CD4-positive, alpha-beta T cell treated with Interleukin-6 for 4 hours (primary cell): Measurements from ENCODE around the gene STYX.
A peak's percentile ranks its signal among the peaks of the same experiment; 100 is the strongest.
"Not testable (repeated sequence)": the region's sequence is repeated elsewhere in the genome, so short reads cannot be mapped to it uniquely, and the experiment has no call there.

ENCODE experiments used
- DNase-seq: peaks from one replicate; pipeline ENCODE4 v3.0.0-alpha.2; 2020; ENCODE audit warnings: mixed read lengths

The STYX gene

DNA sequence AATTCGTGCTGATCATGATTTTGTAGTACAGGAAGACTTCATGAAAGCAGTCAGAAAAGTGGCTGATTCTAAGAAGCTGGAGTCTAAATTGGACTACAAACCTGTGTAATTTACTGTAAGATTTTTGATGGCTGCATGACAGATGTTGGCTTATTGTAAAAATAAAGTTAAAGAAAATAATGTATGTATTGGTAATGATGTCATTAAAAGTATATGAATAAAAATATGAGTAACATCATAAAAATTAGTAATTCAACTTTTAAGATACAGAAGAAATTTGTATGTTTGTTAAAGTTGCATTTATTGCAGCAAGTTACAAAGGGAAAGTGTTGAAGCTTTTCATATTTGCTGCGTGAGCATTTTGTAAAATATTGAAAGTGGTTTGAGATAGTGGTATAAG lies 2.5 kb upstream of the STYX start:
- not testable (repeated sequence) for DNase-seq

DNA sequence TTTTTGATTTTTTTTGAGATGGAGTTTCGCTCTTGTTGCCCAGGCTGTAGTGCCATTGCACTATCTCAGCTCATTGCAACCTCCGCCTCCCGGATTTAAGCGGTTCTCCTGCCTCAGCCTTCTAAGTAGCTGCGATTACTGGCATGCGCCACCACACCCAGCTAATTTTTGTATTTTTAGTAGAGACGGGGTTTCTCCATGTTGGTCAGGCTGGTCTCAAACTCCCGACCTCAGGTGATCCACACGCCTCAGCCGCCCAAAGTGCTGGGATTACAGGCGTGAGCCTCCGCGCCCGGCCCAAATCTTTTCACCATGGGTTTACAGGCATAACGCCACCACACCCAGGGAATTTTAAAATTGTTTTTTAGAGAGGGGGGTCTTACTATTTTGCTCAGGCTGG lies 931 bp upstream of the STYX start:
- not testable (repeated sequence) for DNase-seq

DNA sequence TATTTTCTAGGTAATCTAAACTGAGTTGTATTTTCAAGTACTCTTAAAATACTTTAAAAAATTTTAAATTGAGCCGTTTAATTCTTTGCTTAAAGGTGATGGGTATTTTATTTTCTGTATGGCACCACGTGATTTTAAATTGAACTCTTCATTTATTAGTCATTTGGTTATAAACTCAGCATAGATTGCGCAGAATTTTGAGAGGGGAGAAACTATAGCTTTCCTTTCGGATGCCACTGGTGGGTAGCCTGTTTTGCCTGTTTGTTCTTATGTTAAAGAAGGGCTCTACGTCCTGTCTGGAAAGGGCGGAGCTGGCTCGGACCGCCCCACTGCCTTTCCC lies 411 bp upstream of the STYX start:
- no peak for DNase-seq

DNA sequence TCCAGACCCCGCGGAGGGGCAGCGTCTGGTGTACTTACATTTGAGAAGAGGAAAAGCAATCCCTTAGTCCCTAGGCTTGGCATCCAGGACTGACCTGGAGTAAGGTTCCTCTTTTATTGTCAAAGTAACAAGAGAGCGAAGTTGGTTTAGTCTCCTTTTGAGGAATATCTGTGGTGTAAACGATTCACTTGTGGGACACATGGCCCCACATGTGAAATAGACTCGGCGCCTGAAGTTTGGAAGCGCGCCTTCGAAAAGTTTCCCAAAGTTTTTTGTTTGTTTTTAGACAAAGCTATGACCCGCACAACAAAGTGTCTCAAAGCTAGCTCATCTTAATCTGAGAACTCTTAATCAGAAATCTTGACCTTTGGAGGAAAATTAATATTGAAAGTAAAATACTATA lies 744 bp downstream of the STYX start:
- no peak for DNase-seq

DNA sequence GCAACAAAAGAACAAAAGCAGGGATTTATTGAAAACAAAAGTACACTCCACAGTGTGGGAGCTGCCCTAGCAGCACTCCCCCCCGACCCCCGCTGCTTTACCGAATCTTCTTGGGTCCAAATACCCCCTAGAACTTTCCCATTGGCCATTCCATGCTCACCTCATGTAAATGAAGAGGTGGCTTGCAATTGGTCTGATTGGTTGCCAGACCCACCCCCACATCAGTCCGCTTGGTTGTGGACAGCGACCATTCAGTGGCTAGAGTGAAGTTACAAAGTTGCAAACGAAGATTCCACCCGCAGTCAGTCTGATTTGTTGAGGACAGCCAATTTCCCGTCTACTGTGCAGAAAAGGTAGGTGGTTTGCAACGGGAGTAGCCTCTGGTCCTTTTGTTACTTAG lies 3.9 kb downstream of the STYX start:
- no peak for DNase-seq

DNA sequence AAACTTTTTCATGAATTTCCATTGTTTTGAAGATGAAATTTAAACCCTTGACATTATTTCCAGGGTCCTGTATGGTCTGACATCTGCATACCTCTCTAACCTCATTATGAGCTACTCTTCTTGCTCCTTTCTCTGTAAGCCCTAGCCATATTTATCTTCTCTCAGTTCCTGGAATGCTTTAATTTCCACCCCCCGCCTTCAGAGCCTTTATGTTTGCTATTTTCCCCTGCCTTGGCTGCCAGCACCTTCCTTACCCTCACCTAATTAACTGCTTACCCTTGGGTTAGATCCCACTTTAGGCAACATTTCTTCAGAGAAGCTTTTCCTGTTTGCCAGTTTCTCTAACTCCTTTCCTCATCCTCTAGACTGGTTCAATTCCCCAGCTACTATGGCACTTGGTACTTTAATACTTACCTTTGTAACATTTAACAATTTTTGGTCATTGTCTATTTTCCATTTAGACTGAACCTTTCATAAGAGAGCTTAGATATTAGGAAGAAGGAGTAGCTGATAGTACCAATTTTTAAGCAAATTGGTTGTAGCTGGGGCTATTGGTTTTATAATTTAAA lies 6.0 kb downstream of the STYX start:
- DNase-seq: no peak

DNA sequence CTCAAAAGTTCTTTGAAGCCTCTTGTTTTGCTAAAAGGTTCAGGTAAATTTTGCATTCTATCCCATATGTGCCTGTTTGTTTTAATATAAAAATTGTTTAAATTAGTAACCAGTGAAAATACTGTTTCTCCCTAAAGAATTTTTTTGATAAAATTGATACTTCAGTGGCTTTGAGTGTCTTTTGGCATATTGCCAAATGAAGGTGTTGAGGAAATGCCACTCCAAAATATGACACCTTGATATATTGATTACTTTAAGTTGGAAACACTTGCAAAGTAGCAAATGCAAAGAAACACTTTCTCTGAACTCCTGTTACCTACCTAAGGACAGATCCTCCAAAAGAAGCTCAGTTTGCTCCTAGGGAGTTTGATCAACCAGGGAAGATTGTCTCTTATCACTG lies 8.4 kb downstream of the STYX start:
- DNase-seq: no peak

DNA sequence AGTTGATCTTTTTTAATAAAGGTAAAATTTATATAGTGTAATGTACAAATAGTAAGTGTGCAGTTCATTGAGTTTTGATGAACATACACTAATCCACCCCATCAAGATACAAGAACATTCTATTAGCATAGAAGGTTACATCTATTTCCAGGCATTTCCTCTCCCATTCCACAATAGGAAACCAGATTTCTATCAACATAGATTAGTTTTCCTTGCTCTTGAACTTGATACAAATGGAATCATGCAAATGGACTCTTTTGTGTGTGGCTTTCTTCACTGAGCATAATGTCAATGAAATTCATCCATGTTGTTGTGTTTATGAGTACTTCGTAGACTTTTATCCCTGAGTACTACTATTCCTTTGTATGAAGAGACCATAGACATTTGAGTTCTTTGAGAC lies 10.8 kb downstream of the STYX start:
- DNase-seq: no peak

DNA sequence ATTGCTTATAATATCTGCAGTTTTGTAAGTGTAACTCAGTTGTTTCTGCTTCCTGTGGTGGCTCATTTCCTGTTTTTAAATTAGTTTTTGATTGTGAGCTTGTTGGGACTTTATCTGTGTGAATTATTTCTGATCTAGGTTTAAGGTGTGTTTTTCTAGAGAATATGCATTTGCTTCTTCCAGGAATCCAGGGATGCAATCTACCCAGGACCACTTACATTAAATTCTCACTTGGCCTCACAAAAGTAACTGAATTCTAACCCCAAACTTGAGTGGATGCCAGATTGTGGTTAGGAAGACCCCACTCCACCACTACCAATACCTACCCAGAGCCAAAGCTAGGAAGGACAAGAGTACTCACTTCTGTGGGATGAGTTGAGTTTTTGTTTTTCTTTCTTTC lies 11.9 kb downstream of the STYX start:
- peak; percentile 11 for DNase-seq

DNA sequence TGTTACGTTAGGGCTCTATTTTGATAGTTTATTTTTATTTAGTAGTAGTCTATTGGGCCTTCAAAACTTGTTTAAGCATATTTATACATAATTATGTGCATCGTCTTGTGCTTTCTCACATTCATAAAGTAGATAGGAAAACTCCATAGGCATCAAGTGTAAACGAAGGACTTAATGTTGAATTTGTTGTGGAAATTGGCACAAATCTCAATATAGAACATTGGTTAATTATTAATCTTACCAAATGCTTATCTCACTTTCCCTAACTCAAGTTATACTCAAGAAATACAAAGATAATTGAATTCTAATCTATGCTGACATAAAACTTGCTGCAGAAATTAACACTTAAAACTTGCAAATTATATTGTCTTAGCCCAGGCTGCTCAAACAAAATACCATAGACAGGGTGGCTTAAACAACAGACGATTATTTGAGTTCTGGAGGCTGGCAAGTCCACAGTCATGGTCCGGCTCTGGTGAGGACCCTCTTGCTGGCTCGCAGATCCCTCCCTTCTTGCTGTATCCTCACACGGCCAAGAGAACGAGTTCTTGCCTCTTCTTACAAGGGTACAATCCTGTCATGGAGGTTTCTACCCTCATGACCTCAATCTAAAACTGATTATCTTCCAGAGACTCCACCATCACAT lies 18.8 kb downstream of the STYX start:
- DNase-seq: no peak

DNA sequence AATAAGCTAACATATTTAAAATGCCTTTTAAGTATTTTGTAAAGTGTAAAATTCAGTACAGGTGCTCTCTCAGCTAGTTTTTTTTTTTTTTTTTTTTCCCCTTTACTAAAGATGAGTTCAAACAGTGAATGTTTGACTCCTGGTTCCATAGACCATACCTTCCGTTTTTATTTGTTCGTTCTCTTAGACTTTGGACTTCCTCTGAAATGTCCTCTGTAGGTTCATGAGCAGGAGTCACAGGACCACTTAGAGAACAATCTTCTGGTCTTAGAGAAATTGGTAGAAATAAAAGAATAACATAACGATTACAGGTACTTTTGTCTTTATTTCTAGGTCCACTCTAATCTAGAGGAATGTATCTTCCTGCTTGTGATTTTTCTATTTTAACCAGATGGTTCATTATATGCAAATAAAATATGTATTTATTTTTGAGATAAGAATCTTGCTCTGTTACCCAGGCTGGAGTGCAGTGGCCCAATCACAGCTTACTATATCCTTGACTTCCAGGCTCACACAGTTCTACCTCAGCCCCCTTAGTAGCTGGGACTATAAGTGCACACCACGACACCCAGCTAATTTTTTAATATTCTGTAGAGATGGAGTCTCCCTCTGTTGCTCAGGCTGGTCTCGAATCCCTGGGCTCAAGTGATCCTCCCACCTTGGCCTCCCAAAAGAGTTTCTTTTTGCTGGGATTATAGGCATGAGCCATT lies 25.8 kb downstream of the STYX start:
- no peak for DNase-seq

DNA sequence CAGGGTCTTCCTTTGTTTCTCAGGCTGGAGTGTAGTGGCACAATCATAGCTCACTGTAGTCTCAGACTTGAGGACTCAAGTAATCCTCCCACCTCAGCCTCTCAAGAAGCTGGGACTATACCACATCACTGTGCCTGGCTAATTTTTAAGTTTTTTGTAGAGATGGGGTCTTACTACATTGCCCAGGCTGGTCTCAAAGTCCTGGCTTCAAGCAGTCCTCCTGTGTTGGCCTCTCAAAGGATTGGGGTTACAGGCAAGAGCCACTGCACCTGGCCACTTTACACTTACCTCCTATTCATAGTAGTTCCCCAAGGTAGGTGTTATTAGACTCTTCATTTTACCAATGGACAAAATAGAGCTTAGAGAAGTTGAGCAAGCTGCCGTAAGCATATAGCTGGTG lies 29.2 kb downstream of the STYX start:
- DNase-seq: no peak

DNA sequence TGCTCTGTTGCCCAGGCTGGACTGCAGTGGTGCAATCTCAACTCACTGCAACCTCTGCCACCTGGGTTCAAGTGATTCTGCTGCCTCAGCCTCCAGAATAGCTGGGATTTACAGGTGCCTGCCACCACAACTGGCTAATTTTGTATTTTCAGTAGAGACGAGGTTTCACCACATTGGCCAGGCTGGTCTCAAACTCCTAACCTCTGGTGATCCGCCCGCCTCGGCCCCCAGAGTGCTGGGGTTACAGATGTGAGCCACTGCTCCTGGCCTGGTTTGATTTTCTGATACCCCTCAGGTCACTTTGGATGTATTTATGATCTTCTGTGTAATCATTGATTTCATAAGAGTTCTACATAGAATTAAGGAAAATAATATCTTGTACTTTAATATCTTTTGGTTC lies 33.0 kb downstream of the STYX start:
- DNase-seq: not testable (repeated sequence)

DNA sequence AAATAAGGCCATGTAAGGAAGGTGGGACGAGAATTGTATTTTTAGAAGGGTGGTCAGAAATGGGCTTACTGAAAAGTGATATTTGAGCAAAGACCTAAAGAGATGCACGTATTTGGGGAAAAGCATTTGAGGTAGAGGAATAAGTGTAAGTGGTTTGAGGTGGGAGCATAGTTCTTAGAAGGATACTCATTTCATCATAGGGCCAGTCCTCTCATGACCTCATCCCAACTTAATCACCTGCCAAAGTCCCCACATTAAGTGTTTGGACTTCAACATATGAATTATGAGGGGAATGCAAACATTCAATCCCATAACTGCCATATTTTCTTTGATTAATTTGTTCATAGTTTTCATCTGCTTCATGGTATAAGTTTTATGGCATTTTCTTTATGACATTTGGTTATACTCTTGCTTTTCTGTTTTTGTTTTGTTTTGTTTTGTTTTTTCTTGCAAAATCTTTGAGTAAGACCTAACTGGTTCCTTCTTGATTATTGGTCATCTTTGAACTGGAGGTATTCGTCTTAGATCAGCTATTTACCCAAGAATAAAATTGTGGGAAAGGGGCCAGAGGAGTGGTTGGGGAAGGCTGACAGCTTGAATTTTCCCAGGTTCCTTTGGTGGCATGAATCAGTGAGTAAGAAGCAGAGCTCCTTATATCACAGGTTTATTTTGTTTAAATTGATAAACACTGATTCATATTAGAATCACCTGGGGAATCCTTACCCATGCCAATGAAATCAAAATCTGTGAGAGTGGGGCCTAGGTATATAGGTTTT lies 37.3 kb downstream of the STYX start:
- DNase-seq: no peak

DNA sequence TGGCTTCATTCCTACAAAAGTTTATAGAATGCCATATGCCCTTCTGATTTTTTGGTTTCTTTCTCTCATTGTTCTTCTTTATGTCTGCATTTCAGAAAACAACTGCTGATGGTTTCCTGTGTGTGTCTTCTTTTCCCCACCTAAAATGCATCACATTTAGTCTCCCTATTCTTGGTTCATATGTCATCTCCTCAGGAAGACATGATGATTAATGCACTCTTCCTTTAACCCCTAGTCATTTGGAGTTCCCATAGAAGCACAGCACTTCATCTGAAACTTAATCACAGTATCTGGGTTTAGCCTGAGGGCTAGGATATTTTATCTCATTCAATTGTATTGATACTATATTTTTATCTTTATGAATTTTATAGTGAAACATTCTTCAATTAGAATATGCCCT lies 39.9 kb downstream of the STYX start:
- no peak for DNase-seq

DNA sequence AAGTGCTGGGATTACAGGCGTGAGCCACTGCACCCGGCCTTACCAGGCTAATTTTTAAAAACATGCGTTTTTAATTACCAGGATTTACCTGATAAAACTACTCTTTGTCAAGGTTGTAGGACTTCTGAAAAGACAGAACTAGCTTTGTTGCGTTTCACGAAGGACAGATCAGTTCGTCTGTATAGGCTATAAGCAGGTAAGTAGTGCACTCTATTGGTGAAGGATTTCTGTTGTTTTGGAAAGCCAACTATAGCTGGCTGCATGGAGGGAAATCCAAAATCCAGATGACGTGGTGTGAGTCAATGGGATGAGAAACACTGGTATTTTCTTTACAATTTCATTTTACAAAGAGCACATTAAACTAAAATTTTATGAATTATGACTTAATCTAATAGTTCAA lies 46.9 kb downstream of the STYX start:
- DNase-seq: no peak

DNA sequence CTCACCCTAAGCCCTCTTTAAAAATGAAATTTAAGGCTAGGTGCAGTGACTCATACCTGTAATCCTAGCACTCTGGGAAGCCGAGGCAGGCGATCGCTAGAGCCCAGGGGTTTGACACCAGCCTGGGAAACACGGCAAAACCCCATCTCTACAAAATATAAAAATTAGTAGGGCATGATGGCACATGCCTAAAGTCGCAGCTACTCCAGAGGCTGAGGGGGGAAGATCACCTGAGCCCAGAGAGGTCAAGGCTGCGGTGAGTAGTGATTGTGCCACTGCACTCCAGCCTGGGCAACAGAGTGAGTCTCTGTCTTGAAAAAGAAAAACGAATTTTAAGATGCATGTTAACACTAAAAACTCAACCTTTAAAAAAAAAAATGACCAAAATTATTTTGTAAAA lies 48.7 kb downstream of the STYX start:
- DNase-seq: no peak

DNA sequence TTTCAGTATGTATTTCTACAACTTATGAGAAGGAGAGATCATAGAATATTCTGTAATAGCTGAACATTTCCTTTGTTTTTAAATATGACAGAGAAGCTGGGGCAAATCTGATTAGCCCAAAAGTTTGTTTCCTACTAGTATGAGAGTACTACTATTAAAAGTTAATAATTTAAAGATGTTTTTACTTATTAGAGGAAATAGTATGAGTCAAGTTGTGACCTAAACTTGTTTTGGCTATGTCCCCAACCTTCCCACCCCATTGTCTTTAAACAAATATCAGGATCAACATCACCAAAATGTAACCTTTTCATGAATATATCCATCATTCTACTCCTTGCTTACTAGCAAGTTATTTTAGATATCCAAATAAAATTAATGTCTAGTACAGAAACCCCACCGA lies 50.9 kb downstream of the STYX start:
- DNase-seq: no peak

DNA sequence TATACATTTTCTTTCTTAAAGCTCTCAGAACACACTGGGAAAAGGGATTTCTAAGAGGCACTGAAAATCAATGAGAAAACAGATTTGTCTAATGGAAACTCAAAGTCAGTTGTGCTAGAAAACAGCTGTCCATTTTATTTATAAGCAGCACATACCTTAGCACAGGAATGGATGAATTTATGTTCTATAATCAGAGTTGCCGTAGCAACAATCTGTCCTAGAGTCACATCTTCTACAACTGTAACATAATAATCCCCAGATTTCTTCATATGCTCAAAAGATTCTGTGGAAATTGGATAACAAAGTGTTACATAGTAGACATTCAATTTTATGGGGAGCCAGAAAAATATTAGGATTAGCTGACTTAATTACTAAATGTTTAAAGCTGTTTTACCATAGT lies 51.7 kb downstream of the STYX start:
- DNase-seq: no peak

DNA sequence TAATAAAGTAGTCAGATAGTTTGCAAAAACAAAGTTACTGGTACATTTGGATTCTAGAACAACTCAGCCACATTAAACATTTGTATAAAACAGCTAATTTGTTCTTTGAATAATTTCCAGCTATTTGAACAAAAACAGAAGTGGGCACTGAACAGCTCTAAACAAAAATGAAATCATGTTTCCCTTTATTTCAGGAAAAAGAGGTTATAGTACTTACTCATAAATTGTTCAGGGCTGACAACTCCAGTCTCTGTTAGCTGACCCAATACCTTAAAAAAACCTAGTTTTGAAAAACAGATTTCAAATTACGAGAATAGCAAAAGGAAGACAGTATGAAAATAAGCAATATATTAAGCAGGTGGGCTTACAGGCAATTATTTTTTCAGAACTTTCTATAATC lies 53.2 kb downstream of the STYX start:
- no peak for DNase-seq

DNA sequence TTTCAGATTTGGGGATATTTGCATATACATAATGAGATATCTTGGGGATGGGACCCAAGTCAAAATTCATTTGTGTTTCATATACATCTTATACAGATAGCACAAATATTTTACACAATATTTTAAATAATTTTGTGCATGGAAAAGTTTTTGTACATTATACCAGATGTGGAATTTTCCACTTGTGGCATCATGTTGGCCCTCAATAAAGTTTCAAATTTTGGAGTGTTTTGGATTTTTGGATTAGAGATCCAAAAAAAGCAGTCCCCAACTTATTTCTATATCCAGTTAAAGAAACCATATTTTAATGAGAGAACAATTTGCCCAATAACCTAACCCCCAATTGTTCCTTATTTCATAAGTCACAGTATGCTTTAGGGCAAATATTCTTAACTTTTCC lies 56.9 kb downstream of the STYX start:
- DNase-seq: no peak

DNA sequence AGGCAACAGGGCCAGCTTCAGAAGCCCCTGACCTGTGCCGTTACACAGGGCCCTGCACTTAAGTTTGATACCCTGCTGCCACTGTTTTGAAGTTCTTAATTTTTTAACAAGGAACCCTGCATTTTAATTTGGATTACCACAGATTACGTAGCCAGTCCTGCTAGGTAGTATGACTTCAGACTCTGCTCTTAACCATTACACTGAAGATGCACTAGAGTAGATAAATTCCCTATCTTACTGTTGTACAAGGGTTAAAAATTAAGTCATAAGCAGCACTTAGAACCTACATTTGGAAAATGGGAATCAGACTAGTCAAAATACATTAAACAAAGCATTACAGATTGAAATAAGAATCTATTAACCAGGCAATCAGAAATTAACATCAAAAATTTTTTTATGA lies 59.2 kb downstream of the STYX start:
- no peak for DNase-seq

DNA sequence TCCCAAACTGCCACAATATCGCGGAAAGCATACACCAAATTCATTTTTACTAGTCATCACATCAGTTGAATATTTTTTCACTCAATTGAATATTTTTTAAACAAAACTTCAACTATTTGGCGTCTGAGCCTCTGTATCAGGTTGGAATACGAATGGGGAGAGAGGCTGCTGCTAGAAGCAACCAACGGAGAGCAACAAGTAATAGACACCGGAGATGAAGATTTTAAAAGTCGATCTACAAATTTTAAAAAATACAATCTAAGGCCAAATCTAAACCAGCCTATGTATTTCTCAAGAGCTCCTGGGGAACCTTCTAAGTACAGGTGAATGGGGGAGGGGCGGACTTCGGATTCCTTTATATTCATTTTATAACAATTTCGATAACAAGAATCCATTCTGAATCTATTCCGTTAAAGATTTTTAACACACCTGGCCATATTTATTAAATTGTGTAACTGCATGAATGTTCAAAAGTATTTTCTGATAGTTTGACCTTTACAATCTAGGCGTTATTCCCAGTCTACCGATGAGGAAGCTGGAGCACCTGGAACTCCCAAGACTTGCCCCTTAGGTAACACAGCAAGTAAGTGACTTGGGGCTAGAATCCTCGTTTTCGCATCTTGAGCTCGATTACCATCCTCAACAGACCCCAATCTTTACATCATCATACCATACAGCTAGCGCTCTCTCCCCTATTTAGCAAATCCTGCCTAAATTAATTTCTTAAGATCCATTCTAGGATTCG lies 60.2 kb downstream of the STYX start:
- DNase-seq: no peak
